Stimulated activated CD4-positive, alpha-beta T cell treated with anti-CD3 and anti-CD28 coated beads, TNF-alpha, amount 100 ng/mL, for 24 hours (primary cell): ENCODE results near the gene KTI12.
"Not testable (repeated sequence)": the region's sequence is repeated elsewhere in the genome, so short reads cannot be mapped to it uniquely, and the experiment has no call there.

Experiments used
- DNase-seq, 3 experiments: peaks; one replicate each; pipeline ENCODE4 v3.0.0-alpha.2; 2020; ENCODE audit warnings: low read depth in 3 of 3

The KTI12 gene

GRCh38 chr1:52037909-52038308, 4.3 kb upstream of the KTI12 start:
- DNase-seq = no peak

DNA sequence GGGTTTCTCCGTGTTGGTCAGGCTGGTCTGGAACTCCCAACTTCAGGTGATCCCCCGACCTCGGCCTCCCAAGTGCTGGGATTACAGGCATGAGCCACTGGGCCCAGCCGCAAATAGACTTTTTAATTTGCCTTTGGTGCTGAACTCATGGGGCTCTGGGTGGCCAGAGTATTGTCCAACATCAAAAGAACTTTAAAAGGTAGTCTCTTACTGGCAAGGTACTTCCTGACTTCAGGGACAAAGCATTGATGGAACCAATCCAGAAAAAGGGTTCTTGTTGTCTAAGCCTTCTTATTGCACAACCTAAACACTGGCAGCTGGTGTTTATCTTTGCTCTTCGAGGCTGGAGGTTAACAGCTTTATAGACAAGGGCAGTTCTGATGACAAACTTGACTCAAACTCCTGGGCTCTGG, 3.8 kb upstream of the KTI12 start:
- no peak for DNase-seq

- DNase-seq = no peak
Measured at GRCh38 chr1:52034050-52034384, 407 bp upstream of the KTI12 start.

GRCh38 chr1:52032785-52033131, 852 bp downstream of the KTI12 start:
- DNase-seq = no peak

GRCh38 chr1:52032124-52032784, 1.4 kb downstream of the KTI12 start:
- no peak for DNase-seq

GRCh38 chr1:52028839-52029238, 4.8 kb downstream of the KTI12 start:
- DNase-seq = not testable (repeated sequence)

- DNase-seq = no peak
Measured at GRCh38 chr1:52028328-52028727, 5.3 kb downstream of the KTI12 start.

DNA sequence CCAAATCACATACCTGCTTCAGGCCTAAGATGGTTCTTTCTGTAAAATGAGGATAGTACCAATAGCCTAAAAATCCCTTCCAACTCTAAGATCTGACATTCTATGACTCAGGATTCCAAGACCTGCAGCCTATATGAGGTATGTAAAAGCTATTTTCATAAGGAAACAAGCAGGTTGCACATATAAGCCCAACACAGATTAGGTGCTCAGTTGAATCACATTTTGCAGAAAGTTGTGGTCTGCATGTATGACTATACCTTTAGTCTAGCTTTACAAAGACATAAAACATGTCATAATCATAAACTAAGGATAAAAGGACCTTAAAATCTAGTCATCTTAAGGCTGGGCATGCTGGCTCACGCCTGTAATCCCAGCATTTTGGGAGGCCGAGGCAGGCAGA, 7.3 kb downstream of the KTI12 start:
- no peak for DNase-seq

GRCh38 chr1:52022133-52022532, 11.5 kb downstream of the KTI12 start:
- no peak for DNase-seq

DNA sequence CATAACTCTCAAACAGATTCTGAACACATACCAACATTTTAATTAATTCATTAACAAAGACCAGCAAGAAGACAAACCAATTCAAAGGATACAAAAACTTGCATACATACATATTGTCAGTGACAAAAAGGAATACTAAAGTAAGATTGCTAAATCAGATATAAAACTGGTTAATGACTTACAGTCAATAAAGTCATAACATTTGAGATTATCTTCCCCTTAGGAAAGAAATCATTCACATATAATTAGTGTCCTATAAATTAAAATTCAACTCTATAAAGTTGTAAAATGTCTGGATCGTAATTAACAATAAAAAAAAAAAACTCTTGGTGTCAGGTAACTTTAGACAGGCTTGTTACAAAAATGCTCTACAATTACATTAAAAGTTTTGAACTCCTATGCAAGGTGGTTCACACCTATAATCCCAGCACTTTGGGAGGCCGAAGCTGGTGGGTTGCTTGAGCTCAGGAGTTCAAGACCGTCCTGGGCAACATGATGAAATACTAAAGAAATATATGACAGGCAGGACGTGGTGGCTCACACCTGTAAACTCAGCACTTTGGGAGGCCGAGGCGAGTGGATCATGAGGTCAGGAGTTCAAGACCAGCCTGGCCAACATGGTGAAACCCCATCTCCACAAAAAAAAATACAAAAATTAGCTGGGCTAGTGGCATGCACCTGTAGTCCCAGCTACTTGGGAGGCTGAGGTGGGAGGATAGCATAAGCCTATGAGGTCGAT, 25.4 kb downstream of the KTI12 start:
- DNase-seq = no peak

GRCh38 chr1:52007215-52008002, 26.2 kb downstream of the KTI12 start:
- no peak for DNase-seq

- not testable (repeated sequence) for DNase-seq
Measured at GRCh38 chr1:52006081-52006553, 27.5 kb downstream of the KTI12 start.

- DNase-seq = not testable (repeated sequence)
Measured at GRCh38 chr1:52005548-52005947, 28.1 kb downstream of the KTI12 start.

DNA sequence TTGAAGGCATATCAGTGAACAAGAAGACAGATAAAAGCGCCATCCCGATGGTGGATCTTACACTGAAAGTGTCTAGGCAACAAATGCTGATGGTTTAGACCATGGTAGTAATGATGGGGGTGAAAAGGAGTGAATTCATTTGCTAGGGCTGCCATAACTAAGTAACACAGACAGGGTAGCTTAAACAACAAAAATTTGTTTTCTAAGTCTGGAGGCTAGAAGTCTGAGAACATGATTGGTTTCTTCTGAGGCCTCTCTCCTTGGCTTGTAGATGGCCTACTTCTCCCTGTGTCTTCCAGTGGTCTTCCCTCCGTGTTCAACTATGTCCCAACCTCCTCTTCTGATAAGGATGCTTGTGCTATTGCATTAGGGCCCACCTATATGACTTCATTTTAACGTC, 29.7 kb downstream of the KTI12 start:
- no peak for DNase-seq

- DNase-seq = peak; percentile 7 to 67 (median 35)
Measured at GRCh38 chr1:52002038-52002917, 31.3 kb downstream of the KTI12 start.

DNA sequence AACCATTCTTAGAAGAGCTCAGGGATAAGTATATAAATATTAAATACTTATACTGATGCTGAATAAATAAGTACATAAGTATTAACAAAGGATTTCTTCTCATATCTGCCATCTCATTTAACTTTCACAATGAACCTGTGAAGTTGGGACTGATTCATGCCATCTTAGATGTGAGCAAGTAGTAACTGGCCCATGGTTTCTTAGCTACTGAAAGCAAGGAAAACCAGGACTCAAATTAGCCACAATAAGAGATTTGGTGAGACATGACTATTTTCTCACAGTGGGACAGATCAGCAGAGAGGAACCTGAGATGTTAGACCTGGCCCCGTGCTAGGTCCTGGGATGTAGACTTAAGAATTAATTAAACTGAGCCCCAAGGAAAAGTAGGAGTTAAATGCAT, 34.9 kb downstream of the KTI12 start:
- no peak for DNase-seq

- DNase-seq = no peak
Measured at GRCh38 chr1:51997974-51998382, 35.6 kb downstream of the KTI12 start.

DNA sequence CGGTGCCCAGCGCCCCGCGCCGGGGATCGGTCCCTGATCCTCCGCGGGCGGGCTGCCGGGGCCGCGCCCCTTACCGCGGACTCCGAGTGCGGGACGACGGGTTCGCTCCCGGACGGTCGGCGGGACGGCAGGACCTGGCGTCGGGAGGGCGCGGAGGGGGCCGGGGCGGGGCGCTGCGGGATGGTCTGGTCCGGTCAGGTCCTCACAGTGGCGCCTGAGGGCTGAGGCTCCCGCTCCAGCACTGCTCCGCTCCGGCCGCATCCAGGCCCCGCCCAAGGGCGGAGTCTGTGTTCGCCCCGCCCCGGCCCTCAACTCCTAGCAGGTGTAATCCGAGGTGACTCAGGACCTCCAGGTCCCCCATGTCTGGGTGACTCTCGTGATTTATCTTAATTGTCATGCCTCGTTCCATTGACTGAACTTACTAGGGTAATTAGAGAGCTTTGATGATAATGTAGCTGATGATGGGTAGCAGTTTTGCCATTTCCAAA, 43.1 kb downstream of the KTI12 start, which contains the start of gene RAB3B:
RAB3B (minus strand) TSS at position 223 of the 488 bp plus-strand sequence. CDS start 13,583 bp downstream, outside the sequence.
- peak; percentile 50 to 83 (median 64) for DNase-seq

GRCh38 chr1:51989582-51990477, 43.8 kb downstream of the KTI12 start:
- no peak for DNase-seq

GRCh38 chr1:51988254-51988653, 45.4 kb downstream of the KTI12 start:
- no peak for DNase-seq
